HG03575 (cell line): ENCODE results near the gene GCG.

Experiments
- ATAC-seq: cut with Tn5 transposase; IDR thresholded peaks from one replicate; pipeline ENCODE4 v1.9.1; 2021; ENCODE audit not compliant: unreplicated experiment, insufficient number of reproducible peaks, low FRiP score; ENCODE audit errors: extremely low read depth

GCG gene

DNA sequence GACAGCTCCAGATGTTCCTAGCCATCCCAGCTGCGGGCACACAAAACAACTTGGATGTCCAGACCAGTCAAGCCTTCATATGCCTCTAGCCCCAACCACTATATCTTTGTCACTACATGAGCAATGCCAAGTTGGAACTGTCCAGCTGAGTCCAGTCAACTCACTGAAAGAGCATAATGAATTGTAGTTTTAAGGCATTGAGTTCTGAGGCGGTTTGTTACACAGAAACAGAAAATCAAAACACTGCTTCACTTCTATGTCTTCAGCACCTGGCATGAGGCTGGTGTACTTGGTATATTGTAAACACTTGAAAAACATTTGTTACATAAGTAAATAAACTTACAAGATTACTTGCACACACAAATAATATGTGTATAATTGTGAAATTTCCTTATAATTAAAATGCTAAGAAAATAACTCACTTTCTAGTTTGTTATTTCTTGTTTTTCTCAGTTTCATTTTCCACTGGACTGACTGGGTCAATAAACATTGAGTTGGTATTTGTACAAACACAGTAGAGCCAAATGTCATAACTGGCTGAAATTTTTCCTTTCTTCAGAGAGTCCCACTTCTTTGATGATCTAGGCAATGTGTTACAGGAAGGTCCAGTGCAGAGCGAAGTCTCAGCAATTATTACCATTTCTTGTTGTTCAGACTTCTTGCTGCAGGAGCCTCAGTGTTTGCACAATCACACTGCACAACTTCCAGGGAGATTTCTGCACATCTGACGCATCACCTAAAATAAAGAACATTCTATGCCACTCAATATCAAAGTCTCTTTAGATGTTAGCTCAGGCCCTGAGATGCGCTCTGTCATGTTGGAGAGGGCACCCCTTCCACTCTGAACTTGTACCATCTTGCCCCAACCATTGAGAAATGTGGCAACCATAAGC is 39.8 kb downstream of the GCG start:
- no peak for ATAC-seq

DNA sequence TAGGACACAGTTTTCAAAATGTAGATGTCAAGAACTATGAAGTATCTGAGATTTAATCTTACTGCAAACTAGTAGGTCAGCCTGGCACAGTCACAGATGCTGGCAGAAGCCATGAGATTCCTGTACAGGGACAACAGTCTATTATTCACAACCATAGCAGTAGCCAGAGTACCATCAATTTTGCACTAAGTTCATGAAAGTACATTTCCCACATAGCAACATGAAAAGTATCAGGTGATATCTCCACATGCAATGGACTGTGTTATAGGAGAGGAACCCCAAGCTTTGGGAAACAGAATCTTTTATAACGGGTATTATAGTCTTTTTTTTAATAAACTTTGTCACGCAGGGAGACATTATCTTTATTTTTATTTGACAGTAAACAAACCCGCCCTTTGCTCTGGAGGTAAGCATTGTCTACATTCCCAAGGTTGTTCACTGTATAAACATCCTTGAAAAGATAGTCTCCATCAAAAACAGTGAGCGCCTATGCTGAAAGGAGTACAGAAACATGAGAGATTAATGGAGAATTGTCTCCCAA is 44.6 kb downstream of the GCG start:
- no peak for ATAC-seq

DNA sequence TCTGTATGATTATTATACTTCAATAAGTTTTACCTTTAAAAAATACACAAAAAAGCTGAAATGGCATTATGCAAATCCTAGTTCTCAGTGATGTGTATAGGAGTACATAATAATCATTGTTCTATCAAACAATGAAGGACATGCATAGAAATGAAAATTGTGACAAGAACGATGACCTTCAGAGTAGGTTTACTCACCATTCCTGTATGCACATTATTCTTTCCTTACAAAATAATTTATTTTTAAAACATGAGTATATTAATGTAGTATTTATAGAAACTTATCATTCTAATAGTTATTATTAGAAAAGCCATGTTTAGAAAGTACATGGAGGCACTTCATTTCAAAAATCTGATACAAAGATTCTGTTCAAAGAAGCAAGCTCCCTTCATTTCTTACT is 45.3 kb downstream of the GCG start:
- no peak for ATAC-seq

DNA sequence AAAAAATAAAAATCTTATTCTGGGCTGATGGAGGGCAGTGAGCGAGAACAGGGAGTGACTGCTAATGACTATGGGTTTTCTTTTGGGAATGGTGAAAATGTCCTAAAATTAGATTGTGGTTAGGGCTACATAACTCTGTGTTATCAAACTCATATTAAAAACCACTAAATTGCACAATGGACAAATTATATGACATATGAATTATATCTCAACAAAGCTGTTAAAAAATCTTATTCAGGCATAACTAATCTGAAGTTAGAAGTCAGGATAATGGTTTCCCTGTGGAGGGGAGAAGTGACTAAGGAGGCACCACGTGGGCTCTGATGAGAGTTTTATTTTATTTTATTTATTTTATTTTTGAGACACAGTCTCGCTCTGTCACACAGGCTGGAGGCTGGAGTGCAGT is 45.9 kb downstream of the GCG start:
- ATAC-seq = no peak

DNA sequence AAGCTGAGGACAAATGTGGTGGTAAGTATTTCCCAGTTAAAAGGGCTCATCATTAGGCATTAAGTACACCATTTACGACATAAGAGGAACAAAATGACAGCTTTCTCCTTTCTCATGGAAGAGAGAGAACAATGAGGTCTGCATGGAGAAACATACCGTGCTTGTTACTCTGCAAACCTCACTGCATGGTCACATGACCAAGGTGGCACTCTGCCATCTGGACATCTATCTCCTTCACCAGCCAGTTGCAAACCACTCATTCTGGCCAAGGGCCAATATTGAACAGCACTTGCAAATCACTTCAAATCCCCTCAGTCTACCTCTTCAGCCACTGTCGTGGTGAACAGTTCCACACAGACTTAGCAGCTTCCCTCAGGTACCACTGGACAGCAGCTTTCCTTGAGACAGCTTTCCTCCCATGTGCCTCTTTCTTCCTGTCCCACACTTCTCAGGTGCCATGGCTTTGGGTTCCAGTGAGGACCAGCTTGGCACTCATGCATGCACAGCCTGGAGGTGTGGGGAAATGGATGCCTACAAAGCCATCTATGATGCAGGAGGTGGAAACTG is 48.5 kb downstream of the GCG start:
- no peak for ATAC-seq

DNA sequence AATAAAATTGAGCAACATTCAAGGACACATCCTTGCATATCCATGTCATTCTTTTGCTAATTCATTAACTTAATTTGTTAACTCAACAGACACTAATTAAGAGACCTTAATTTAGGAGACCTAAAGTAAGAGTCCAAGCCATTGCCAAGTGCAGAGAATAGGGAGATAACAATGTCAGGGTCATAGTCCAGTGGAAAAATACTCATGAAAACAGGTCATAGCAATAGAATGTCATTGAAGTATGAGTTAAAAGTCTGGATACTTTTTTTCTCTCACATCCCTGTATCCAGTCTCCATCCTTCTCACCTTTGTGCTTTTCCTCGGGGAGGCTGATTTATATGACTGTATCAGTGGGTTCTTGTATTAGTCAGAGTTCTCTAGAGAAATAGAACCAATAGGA is 51.5 kb downstream of the GCG start:
- no peak for ATAC-seq

DNA sequence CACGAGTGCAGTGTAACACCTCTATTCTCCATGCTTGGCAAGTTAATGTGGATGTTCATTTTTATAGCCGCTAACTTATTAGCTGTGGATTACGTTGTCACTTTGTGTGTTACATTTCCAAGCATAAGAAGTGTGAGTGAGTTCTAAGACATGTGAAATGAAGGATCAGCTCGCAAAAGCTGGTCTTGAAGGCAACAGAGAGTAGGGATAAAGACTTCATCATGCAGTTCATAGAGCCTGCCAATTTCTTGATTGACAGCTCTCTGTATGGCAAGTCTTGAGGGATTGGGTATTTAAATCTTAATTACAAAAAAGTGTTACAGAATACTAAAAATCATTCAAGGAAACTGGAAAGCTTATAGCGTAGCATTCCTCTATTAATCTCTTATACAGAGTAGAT is 52.2 kb downstream of the GCG start:
- no peak for ATAC-seq
